Karpas-422 (cell line): Measurements from ENCODE around the gene CBL. TPM values are rescaled to one million over a fixed set of nuclear protein-coding genes. Genes with fewer than 3 reads are reported as not detected.
"Not testable (repeated sequence)": the region's sequence is repeated elsewhere in the genome, so short reads cannot be mapped to it uniquely, and the experiment has no call there.

Experiments used
- DNase-seq: peaks from one replicate; pipeline ENCODE4 v3.0.0-alpha.2; 2015
- H2AFZ ChIP-seq: fragments of 200-600 bp; sonication (generic); 2 replicates; pipeline ENCODE4 v1.6.1; 2014; ENCODE audit warnings: antibody characterized with exemption, low read length, mixed read lengths
- H3K27ac ChIP-seq: fragments of 200-600 bp; sonication (generic); 2 replicates; pipeline ENCODE4 v1.5.1; 2014; ENCODE audit warnings: mild to moderate bottlenecking, low read length, moderate library complexity
- H3K27me3 ChIP-seq: fragments of 200-600 bp; sonication (generic); 2 replicates; pipeline ENCODE4 v1.6.1; 2014; ENCODE audit warnings: low read length, mixed read lengths
- H3K36me3 ChIP-seq: fragments of 200-600 bp; sonication (generic); 2 replicates; pipeline ENCODE4 v1.6.1; 2014; ENCODE audit warnings: low read length, mixed read lengths; ENCODE audit not compliant: insufficient read depth
- H3K4me1 ChIP-seq: fragments of 200-600 bp; sonication (generic); 2 replicates; pipeline ENCODE4 v1.6.1; 2014; ENCODE audit warnings: mild to moderate bottlenecking, low read length, mixed read lengths
- H3K4me2 ChIP-seq: fragments of 200-600 bp; sonication (generic); 2 replicates; pipeline ENCODE4 v1.6.1; 2014; ENCODE audit warnings: low read length, low read depth, mild to moderate bottlenecking; ENCODE audit not compliant: poor library complexity, severe bottlenecking
- H3K4me3 ChIP-seq: fragments of 200-600 bp; sonication (generic); 2 replicates; pipeline ENCODE4 v1.5.1; 2014; ENCODE audit warnings: mild to moderate bottlenecking, antibody characterized with exemption, low read length, mixed read lengths
- H3K79me2 ChIP-seq: fragments of 200-600 bp; sonication (generic); 2 replicates; pipeline ENCODE4 v1.6.1; 2014; ENCODE audit warnings: mild to moderate bottlenecking, low read length, mixed read lengths
- H3K9ac ChIP-seq: fragments of 200-600 bp; sonication (generic); 2 replicates; pipeline ENCODE4 v1.6.0; 2014; ENCODE audit warnings: low read length
- H3K9me2 ChIP-seq: fragments of 200-600 bp; sonication (generic), shearing (Covaris generic); replicated peaks from 2 replicates; pipeline ENCODE4 v1.6.0; 2014; ENCODE audit warnings: mild to moderate bottlenecking, low read length, moderate library complexity; ENCODE audit not compliant: insufficient read depth
- H3K9me3 ChIP-seq: fragments of 300-700, 200-600 bp; sonication (generic); 2 replicates; pipeline ENCODE4 v1.6.1; 2014; ENCODE audit warnings: low read length, mixed read lengths
- H4K20me1 ChIP-seq: fragments of 200-600 bp; sonication (generic); 2 replicates; pipeline ENCODE4 v1.6.1; 2014; ENCODE audit warnings: mild to moderate bottlenecking, antibody characterized with exemption, low read length, low read depth; ENCODE audit not compliant: insufficient read depth
- total RNA-seq: library from RNA; depleted of rRNA; stranded (reverse); fragments of >200 nt; shearing (Covaris generic); gene quantifications from 2 replicates; pipeline ENCODE4 v1.2.3, GENCODE V29; 2014; ENCODE audit warnings: low replicate concordance

Gene CBL
- total RNA-seq, 1 experiment from 2014 or later, result 34.0 TPM

DNA sequence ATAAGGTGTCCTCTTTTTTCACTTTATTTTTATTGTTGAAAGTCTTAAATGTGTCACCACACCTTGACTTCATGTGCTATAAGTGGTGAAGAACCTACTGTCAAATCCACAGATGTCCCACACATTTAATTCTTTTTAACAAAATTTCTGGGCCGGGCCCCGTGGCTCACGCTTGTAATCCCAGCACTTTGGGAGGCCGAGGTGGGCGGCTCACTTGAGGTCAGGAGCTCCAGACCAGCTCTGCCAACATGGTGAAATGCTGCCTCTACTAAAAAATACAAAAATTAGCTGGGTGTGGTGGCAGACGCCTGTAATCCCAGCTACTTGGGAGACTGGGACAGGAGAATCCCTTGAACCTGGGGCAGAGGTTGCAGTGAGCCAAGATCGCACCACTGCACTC is 3.0 kb downstream of the CBL start:
- Histone ChIP-seq H3K9me2 (no peaks in the 10 kb centered on the region), H3K27ac (no peak overlapping the region), H3K4me2 (no peak overlapping the region), H3K4me1 (peaks cover 24% of the 10 kb centered on the region), H2AFZ (no peak overlapping the region), H3K36me3 (no peaks in the 10 kb centered on the region), H3K4me3 (no peak overlapping the region), H3K9me3 (no peaks in the 10 kb centered on the region), H3K9ac (no peak overlapping the region), H4K20me1 (no peaks in the 10 kb centered on the region), H3K79me2 (peaks cover 67% of the 10 kb centered on the region), H3K27me3 (no peaks in the 10 kb centered on the region)
- DNase-seq, result no peak

DNA sequence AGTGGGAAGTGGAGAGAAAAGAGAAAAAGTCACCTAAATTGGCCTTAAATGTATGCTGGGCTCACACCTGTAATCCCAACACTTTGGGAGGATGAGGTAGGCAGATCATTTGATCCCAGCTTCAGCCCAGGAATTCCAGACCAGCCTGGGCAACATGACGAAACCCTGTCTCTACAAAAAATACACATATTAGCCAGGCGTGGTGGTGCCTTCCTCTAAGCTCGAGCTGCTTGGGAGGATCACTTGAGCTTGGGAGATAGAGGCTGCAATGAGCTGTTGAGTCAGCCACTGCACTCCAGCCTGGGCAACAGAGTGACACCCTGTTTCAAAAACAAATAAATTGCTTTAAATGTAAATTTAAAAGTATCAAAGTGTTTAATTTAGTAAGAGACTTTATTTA is 3.9 kb downstream of the CBL start:
- H3K9ac ChIP-seq, result no peak overlapping the region
- no peaks in the 10 kb centered on the region for H4K20me1 ChIP-seq
- H3K36me3 ChIP-seq, result no peaks in the 10 kb centered on the region

DNA sequence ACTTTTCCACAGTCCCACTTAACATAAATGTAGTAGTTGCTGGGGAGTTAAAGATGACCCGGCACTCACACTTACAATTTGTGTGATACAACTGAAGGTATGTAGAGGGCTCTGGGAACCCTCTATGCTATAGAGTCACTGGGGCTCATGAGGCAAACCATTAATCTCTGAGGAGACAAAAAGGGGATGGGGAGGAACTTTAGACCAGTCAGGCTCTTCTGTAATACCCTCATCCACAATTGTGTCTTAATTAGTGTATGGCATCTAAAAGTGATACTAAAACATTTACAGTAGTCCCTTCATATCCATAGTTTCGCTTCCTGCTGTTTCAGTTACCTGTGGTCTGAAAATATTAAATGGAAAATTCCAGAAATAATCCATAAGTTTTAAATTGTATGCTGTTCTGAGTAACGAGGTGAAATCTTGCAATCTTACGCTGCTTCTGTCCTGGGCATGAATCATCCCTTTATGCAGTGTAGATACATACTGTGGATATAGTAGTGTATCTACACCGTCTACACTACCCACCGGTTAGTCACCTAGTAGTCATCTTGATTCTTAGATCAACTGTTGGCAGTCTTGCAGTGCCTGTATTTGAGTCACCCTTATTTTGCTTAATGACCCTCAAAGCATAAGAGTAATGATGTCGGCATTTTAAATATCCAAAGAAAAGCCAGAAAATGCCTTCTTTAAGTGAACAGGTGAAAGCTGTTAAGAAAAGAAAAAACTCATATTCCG is 12.2 kb downstream of the CBL start:
- H3K9me3 ChIP-seq, result no peaks in the 10 kb centered on the region
- no peak overlapping the region for H3K27ac ChIP-seq
- no peaks in the 10 kb centered on the region for H3K9me2 ChIP-seq
- peaks cover 89% of the 10 kb centered on the region for H3K79me2 ChIP-seq
- H3K36me3 ChIP-seq, result no peaks in the 10 kb centered on the region
- no peak overlapping the region for H3K9ac ChIP-seq
- no peaks in the 10 kb centered on the region for H3K27me3 ChIP-seq
- no peaks in the 10 kb centered on the region for H4K20me1 ChIP-seq
- no peak overlapping the region for H3K4me2 ChIP-seq
- no peak for DNase-seq
- no peak overlapping the region for H2AFZ ChIP-seq
- no peak overlapping the region for H3K4me3 ChIP-seq
- H3K4me1 ChIP-seq, result no peaks in the 10 kb centered on the region

More for the DNA sequence above, 3.9 kb downstream of the CBL start:
- no peak overlapping the region for H3K4me2 ChIP-seq
- no peak overlapping the region for H2AFZ ChIP-seq
- H3K79me2 ChIP-seq, result peaks cover 76% of the 10 kb centered on the region
- H3K9me2 ChIP-seq, result no peaks in the 10 kb centered on the region
- H3K9me3 ChIP-seq, result no peaks in the 10 kb centered on the region
- H3K4me1 ChIP-seq, result peaks cover 19% of the 10 kb centered on the region
- no peak overlapping the region for H3K27ac ChIP-seq
- H3K4me3 ChIP-seq, result no peak overlapping the region
- DNase-seq, result no peak
- H3K27me3 ChIP-seq, result no peaks in the 10 kb centered on the region

GRCh38 chr11:119222308-119222707 is 16.2 kb downstream of the CBL start:
- DNase-seq, result no peak
- no peaks in the 10 kb centered on the region for H3K9me2 ChIP-seq
- H3K9ac ChIP-seq, result no peak overlapping the region
- H2AFZ ChIP-seq, result no peak overlapping the region
- H3K36me3 ChIP-seq, result no peaks in the 10 kb centered on the region
- H3K27ac ChIP-seq, result no peak overlapping the region
- no peaks in the 10 kb centered on the region for H3K9me3 ChIP-seq
- H3K27me3 ChIP-seq, result no peaks in the 10 kb centered on the region
- no peaks in the 10 kb centered on the region for H3K4me1 ChIP-seq
- no peak overlapping the region for H3K4me3 ChIP-seq
- no peak overlapping the region for H3K4me2 ChIP-seq
- H4K20me1 ChIP-seq, result no peaks in the 10 kb centered on the region
- H3K79me2 ChIP-seq, result peaks cover 87% of the 10 kb centered on the region

- Histone ChIP-seq H3K9me2 (no peaks in the 10 kb centered on the region), H3K79me2 (peaks cover 86% of the 10 kb centered on the region), H2AFZ (no peak overlapping the region)
These were observed 16.8 kb downstream of the CBL start for GRCh38 chr11:119222891-119223290.

DNA sequence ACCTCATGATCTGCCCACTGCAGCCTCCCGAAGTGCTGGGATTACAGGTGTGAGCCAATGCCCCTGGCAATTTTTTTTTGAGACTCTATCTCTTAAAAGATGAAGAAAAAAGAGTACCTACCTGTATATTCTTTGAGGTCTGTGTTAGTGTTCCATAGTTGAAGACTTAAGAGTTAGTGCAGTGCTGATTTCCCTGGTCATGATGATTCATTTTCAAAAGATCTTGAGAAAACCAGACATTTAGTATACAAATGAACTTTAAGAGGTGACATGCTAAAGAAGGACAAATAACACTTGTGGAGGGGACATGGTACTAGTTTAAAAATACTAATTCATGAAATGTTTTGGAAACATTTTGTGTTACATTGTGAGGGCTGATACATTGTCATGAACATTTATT is 17.7 kb downstream of the CBL start:
- no peaks in the 10 kb centered on the region for H3K9me2 ChIP-seq
- no peaks in the 10 kb centered on the region for H3K9me3 ChIP-seq
- no peak overlapping the region for H3K9ac ChIP-seq
- no peak overlapping the region for H3K27ac ChIP-seq
- H2AFZ ChIP-seq, result no peak overlapping the region
- H3K4me2 ChIP-seq, result no peak overlapping the region
- H3K4me3 ChIP-seq, result no peak overlapping the region
- H3K4me1 ChIP-seq, result no peaks in the 10 kb centered on the region
- peaks cover 85% of the 10 kb centered on the region for H3K79me2 ChIP-seq
- no peaks in the 10 kb centered on the region for H3K36me3 ChIP-seq
- DNase-seq, result no peak
- H3K27me3 ChIP-seq, result no peaks in the 10 kb centered on the region
- no peaks in the 10 kb centered on the region for H4K20me1 ChIP-seq

More at GRCh38 chr11:119222891-119223290, 16.8 kb downstream of the CBL start:
- DNase-seq, result no peak
- Histone ChIP-seq H3K36me3 (no peaks in the 10 kb centered on the region), H3K4me3 (no peak overlapping the region), H3K9me3 (no peaks in the 10 kb centered on the region), H3K4me2 (no peak overlapping the region), H3K27ac (no peak overlapping the region), H4K20me1 (no peaks in the 10 kb centered on the region), H3K27me3 (no peaks in the 10 kb centered on the region), H3K4me1 (no peaks in the 10 kb centered on the region), H3K9ac (no peak overlapping the region)

DNA sequence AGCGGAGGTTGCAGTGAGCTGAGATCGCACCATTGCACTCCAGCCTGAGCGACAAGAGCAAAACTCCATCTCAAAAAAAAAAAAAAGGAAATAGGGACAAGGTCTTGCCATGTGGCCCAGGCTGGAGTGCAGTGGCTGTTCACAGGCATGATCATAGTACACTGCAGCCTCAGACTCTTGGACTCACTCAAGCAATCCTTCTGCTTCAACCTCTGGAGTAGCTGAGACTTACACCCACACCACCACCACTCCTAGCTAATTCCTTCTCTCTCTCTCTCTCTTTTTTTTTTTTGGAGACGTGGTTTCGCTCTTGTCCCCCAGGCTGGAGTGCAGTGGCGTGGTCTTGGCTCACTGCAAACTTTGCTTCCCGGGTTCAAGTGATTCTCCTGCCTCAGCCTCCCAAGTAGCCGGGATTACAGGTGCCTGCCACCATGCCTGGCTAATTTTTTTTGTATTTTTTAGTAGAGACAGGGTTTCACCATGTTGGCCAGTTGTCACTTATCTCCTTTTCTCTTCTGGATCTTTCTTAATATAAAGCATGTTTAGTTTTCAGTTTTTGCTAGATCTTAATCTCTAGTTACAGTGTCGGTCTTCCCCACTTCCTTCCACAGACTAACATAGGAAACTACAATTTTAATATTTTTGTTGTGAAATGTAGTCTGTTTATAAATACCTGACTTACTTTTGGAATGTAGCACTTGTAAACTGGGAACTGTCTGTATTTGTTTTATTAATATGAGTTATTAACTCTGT is 22.6 kb downstream of the CBL start:
- H3K27me3 ChIP-seq, H2AFZ ChIP-seq, H3K4me2 ChIP-seq, H3K36me3 ChIP-seq, H3K4me1 ChIP-seq, H4K20me1 ChIP-seq, H3K9me3 ChIP-seq, H3K4me3 ChIP-seq, H3K9ac ChIP-seq, H3K27ac ChIP-seq, DNase-seq, H3K9me2 ChIP-seq: not testable (repeated sequence)
- peaks cover 80% of the 10 kb centered on the region for H3K79me2 ChIP-seq

DNA sequence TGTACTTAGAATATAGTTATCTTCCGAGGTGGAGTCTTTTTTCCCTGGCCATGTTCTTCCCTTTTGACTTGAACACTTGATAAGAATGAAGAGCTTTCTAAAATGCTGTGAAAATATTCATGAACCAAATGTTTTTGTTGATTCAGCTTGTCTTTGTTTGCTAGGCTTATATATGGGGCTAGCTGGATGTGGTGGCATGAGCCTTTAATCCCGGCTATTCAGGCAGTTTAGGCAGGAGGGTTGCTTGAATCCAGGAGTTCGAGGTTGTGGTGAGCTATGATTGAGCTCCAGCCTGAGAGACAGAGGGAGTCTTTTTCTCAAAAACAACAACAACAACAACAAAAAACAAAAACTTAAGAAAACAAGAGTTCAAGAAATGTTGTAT is 23.1 kb downstream of the CBL start:
- Histone ChIP-seq H4K20me1 (no peaks in the 10 kb centered on the region), H3K9me3 (no peaks in the 10 kb centered on the region), H3K4me3 (no peak overlapping the region), H2AFZ (no peak overlapping the region), H3K79me2 (peaks cover 79% of the 10 kb centered on the region), H3K27ac (no peak overlapping the region), H3K36me3 (peaks cover 3% of the 10 kb centered on the region; the same call in 1 of the 2 replicates), H3K9me2 (no peaks in the 10 kb centered on the region), H3K4me2 (no peak overlapping the region), H3K4me1 (no peaks in the 10 kb centered on the region), H3K9ac (no peak overlapping the region), H3K27me3 (no peaks in the 10 kb centered on the region)
- DNase-seq, result no peak
